OCI-LY7 (cell line): Measurements from ENCODE around the gene SERTM1. TPM values are rescaled to one million over a fixed set of nuclear protein-coding genes. Genes with fewer than 3 reads are reported as not detected.

ENCODE experiments used
- BruUV-seq: library from RNA; stranded (reverse); fragments of 400-500 nt; replicated peaks from 2 replicates; lab custom pipeline; 2021; lab: Mats Ljungman, UMichigan
- CTCF ChIA-PET: fragments of 300-600 bp; sonication (Branson Sonifier 250); formaldehyde crosslinking; loops from one replicate; lab custom pipeline; 2022; ENCODE audit warnings: antibody characterized with exemption; ENCODE audit not compliant: unreplicated experiment; lab: Charles Lee
- POLR2A ChIA-PET: fragments of 300-600 bp; sonication (Branson Sonifier 250); formaldehyde crosslinking; loops from one replicate; lab custom pipeline; 2022; ENCODE audit warnings: antibody characterized with exemption; lab: Charles Lee
- DNase-seq: peaks from one replicate; pipeline ENCODE4 v3.0.0-alpha.2; 2015; ENCODE audit warnings: low spot score
- H2AFZ ChIP-seq: fragments of 200-600 bp; sonication (generic), shearing (Covaris generic); 2 replicates; pipeline ENCODE4 v1.6.1; 2014; ENCODE audit warnings: mild to moderate bottlenecking, antibody characterized with exemption, low read length, moderate library complexity
- H3K27ac ChIP-seq: fragments of 200-600 bp; sonication (generic); 2 replicates; pipeline ENCODE4 v1.5.1; 2014; ENCODE audit warnings: mixed run types, low read depth, mild to moderate bottlenecking, moderate library complexity, low read length, inconsistent platforms; ENCODE audit not compliant: poor library complexity, severe bottlenecking
- H3K36me3 ChIP-seq: fragments of 200-600 bp; sonication (generic); 2 replicates; pipeline ENCODE4 v1.6.1; 2014; ENCODE audit warnings: mild to moderate bottlenecking, antibody characterized with exemption, low read length, moderate library complexity, mixed read lengths; ENCODE audit not compliant: insufficient read depth
- H3K4me1 ChIP-seq: fragments of 200-600 bp; sonication (generic); 2 replicates; pipeline ENCODE4 v1.5.1; 2014; ENCODE audit warnings: mild to moderate bottlenecking, low read length; ENCODE audit not compliant: insufficient read depth, poor library complexity, severe bottlenecking
- H3K4me2 ChIP-seq: fragments of 200-600 bp; sonication (generic); 2 replicates; pipeline ENCODE4 v1.6.1; 2014; ENCODE audit warnings: mild to moderate bottlenecking, low read length
- H3K4me3 ChIP-seq: fragments of 200-600 bp; sonication (generic); 2 replicates; pipeline ENCODE4 v1.5.1; 2014; ENCODE audit warnings: mild to moderate bottlenecking, low read depth, low read length; ENCODE audit not compliant: poor library complexity, severe bottlenecking
- H3K79me2 ChIP-seq: fragments of 200-600 bp; sonication (generic); 2 replicates; pipeline ENCODE4 v1.6.1; 2016; ENCODE audit warnings: low read depth, mild to moderate bottlenecking, low read length, moderate library complexity, mixed read lengths; ENCODE audit not compliant: insufficient read depth
- H3K9me2 ChIP-seq: fragments of 200-600 bp; sonication (generic); 2 replicates; pipeline ENCODE4 v1.6.1; 2016; ENCODE audit warnings: mild to moderate bottlenecking, low read length, mixed read lengths; ENCODE audit not compliant: insufficient read depth
- H3K9me3 ChIP-seq: fragments of 200-600 bp; sonication (generic); 2 replicates; pipeline ENCODE4 v1.6.1; 2014; ENCODE audit warnings: mild to moderate bottlenecking, mixed run types, low read length, mixed read lengths
- H4K20me1 ChIP-seq: fragments of 200-600 bp; sonication (generic); 2 replicates; pipeline ENCODE4 v1.6.1; 2014; ENCODE audit warnings: mild to moderate bottlenecking, antibody characterized with exemption, low read length, moderate library complexity, mixed read lengths; ENCODE audit not compliant: insufficient read depth
- EZH2phosphoT487 ChIP-seq: fragments of 200-600 bp; sonication (generic); IDR thresholded peaks from 2 replicates; pipeline ENCODE4 v1.6.1; 2018; ENCODE audit warnings: low read depth, borderline replicate concordance, mild to moderate bottlenecking, mixed run types, antibody characterized with exemption, low read length, moderate library complexity, mixed read lengths
- intact Hi-C: fragments of 100-400 bp; cut with micrococcal nuclease; formaldehyde crosslinking; loops from one replicate; pipeline ENCODE4 v1.10.0; 2022; ENCODE audit not compliant: unreplicated experiment
- total RNA-seq, 2 experiments: library from RNA; depleted of rRNA in 1 of 2; stranded (reverse); fragments of >200 nt in 1 of 2; shearing (Covaris generic) in 1 of 2; gene quantifications; 2 replicates each; pipeline ENCODE4 v1.2.3, GENCODE V29; 2014 to 2022
- TF ChIP-seq, protein P1 (sequence below): fragments of 200-600 bp; sonication (generic); conservative IDR thresholded peaks from 2 replicates; pipeline ENCODE4 v1.5.1; 2014; ENCODE audit warnings: mild to moderate bottlenecking, antibody characterized with exemption, low read length, moderate library complexity, mixed read lengths

The SERTM1 gene
- total RNA-seq, 2 experiments from 2014 or later: not detected

DNA sequence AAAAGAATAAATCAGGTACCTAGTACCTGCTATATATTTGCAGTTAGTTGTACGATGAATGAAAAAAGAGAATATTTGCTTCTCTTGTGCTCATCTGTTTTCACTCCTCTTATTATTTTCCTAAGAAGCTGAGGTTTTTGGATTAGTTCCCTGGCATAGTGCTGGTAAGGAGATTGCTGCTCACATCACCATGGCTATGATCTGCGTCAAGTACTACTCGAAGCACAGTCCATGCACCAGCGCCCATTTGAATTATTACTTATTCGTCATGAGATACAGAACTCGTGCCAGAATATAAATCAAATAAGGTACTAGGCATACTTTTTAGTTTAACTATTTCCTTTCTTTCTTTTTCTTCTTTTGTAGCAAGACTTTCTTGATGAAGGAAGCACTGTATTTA, 7.1 kb downstream of the SERTM1 start:
- POLR2A ChIA-PET: no interaction called here
- Histone ChIP-seq H3K9me3 (no peaks in the 10 kb centered on the region), H3K79me2 (no peaks in the 10 kb centered on the region), H3K4me2 (no peak overlapping the region), H3K27ac (no peak overlapping the region), H3K4me3 (no peak overlapping the region), H3K36me3 (no peaks in the 10 kb centered on the region), H3K9me2 (no peaks in the 10 kb centered on the region), H4K20me1 (no peaks in the 10 kb centered on the region), H2AFZ (no peak overlapping the region), H3K4me1 (no peaks in the 10 kb centered on the region)
- DNase-seq: no peak
- intact Hi-C loops: no loop called here
- CTCF ChIA-PET: no interaction called here
- no peak for TF ChIP-seq EZH2phosphoT487
- TF ChIP-seq, protein P1, sequence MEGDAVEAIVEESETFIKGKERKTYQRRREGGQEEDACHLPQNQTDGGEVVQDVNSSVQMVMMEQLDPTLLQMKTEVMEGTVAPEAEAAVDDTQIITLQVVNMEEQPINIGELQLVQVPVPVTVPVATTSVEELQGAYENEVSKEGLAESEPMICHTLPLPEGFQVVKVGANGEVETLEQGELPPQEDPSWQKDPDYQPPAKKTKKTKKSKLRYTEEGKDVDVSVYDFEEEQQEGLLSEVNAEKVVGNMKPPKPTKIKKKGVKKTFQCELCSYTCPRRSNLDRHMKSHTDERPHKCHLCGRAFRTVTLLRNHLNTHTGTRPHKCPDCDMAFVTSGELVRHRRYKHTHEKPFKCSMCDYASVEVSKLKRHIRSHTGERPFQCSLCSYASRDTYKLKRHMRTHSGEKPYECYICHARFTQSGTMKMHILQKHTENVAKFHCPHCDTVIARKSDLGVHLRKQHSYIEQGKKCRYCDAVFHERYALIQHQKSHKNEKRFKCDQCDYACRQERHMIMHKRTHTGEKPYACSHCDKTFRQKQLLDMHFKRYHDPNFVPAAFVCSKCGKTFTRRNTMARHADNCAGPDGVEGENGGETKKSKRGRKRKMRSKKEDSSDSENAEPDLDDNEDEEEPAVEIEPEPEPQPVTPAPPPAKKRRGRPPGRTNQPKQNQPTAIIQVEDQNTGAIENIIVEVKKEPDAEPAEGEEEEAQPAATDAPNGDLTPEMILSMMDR: no peak
- no TSS peak for BruUV-seq

DNA sequence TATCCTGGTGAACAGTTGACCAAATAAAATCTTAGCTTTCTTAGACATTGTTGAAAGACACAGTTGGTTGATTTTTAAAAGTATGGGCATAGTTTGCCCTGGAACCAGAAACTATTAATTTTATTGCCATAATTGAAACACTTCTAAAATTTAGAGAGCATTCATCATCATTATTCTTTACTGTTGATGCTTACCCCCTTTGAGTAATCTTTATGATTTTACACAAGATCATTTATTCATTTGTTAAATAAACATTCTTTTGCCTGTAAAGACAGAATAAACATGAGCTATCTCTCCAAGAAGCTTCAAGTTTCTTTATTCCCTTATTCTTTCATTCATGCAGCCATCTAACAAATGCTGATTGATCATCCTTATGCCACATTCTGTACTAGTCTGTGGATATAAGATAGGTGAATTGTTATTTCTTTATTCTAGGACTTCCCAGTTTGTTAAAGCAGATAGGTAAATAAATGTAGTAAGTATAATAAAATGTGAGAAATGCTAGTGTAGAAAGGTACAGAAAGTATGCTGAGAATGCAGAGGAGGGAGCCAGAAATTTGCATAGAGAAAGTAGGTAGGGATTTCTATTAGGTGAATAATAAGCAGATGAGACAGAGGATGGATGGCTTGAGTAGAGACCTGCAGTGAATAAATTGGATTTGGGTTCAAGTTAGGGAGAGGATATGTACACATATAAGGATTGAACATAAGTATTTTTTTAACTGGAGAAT, 8.2 kb downstream of the SERTM1 start:
- CTCF ChIA-PET: no interaction called here
- TF ChIP-seq, protein P1: no peak
- no peak for TF ChIP-seq EZH2phosphoT487
- H3K27ac ChIP-seq: no peak overlapping the region
- no peaks in the 10 kb centered on the region for H3K4me1 ChIP-seq
- H3K4me2 ChIP-seq: no peak overlapping the region
- no TSS peak for BruUV-seq
- no peaks in the 10 kb centered on the region for H3K9me3 ChIP-seq
- no peak overlapping the region for H2AFZ ChIP-seq
- no peak for DNase-seq
- no peaks in the 10 kb centered on the region for H3K9me2 ChIP-seq
- POLR2A ChIA-PET: interaction anchor here (0.7 to 1.2 kb wide), 2 partner anchors 18 to 158 kb away, joined by 3 read pairs; no protein-coding TSS in a partner anchor
- intact Hi-C loops: no loop called here
- H3K4me3 ChIP-seq: no peak overlapping the region
- no peaks in the 10 kb centered on the region for H3K36me3 ChIP-seq
- H4K20me1 ChIP-seq: no peaks in the 10 kb centered on the region
- no peaks in the 10 kb centered on the region for H3K79me2 ChIP-seq

GRCh38 chr13:36683701-36684100, 9.9 kb downstream of the SERTM1 start:
- TF ChIP-seq, protein P1: no peak
- no peak for TF ChIP-seq EZH2phosphoT487
- no TSS peak for BruUV-seq
- CTCF ChIA-PET: no interaction called here

More at GRCh38 chr13:36683701-36684100, 9.9 kb downstream of the SERTM1 start:
- Histone ChIP-seq H3K4me2 (no peak overlapping the region), H4K20me1 (no peaks in the 10 kb centered on the region), H3K9me3 (no peaks in the 10 kb centered on the region), H3K4me1 (no peaks in the 10 kb centered on the region), H3K9me2 (no peaks in the 10 kb centered on the region), H3K36me3 (no peaks in the 10 kb centered on the region), H3K79me2 (no peaks in the 10 kb centered on the region), H3K4me3 (no peak overlapping the region), H2AFZ (no peak overlapping the region), H3K27ac (no peak overlapping the region)
- DNase-seq: no peak
- POLR2A ChIA-PET: interaction anchor here (0.6 kb wide), 1 partner anchor 11 kb away, joined by 3 read pairs; no protein-coding TSS in a partner anchor
- intact Hi-C loops: no loop called here
